Measurements from ENCODE around the gene CYLC2. TPM values are rescaled to one million over a fixed set of nuclear protein-coding genes. Genes with fewer than 3 reads are reported as not detected.

Gene CYLC2, protein sequence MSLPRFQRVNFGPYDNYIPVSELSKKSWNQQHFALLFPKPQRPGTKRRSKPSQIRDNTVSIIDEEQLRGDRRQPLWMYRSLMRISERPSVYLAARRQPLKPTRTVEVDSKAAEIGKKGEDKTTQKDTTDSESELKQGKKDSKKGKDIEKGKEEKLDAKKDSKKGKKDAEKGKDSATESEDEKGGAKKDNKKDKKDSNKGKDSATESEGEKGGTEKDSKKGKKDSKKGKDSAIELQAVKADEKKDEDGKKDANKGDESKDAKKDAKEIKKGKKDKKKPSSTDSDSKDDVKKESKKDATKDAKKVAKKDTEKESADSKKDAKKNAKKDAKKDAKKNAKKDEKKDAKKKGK
- not detected for total RNA-seq

DNA sequence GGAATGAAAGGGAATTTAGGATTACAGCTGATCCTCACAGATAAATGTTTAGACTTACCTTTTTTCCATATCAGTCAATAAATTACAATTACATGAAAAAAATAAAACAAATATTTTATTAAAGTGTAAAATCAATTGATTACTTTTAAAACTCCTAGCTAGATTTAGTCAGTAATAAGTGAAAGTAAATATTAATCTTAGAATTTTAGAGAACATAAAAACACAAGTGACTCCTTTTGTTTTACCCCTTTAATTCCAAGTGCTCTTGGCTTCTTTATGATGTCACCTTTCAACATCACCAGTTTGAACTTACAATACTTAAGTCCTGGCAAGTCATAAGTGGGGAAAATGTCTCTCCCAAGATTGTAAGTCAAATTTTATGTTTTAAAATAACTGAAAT lies at the start of gene CYLC2:
Gene CYLC2 (plus strand): TSS at position 301 of the 400 bp plus-strand sequence. CDS start 48 bp downstream, at position 349.
- DNase-seq = no peak
- intact Hi-C loops (cut with DNase I) = no loop called here

DNA sequence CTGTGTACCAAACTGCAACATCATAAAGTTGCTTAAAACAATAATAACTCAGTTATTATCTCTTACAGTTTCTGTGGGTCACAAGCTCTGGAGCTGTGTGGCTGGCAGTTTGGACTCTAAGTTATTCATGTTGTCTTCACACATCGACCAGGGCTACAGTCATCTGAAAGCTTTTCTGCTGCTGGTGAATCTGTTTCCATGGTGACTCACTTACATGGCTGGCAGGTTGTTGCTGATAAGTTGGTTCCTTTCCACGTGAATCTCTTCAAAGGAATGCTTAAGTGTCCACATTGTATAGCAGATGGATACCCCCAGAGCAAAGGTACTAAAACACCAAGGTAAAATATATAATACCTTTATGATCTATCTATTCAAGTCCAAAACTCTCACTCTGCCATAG lies 44.8 kb upstream of the CYLC2 start:
- DNase-seq = no peak
- no peaks in the 10 kb centered on the region for H3K36me3 ChIP-seq (replicated peaks in 1 of 2; ENCODE audit: insufficient read depth in 1 of 2, low read depth in 2 of 2)
- H3K27ac ChIP-seq = no peak overlapping the region

More for the DNA sequence above, at the start of gene CYLC2:
- TF ChIP-seq POLR2A (IDR thresholded peaks at IDR 0.05) = no peak
- TF ChIP-seq, protein P1, sequence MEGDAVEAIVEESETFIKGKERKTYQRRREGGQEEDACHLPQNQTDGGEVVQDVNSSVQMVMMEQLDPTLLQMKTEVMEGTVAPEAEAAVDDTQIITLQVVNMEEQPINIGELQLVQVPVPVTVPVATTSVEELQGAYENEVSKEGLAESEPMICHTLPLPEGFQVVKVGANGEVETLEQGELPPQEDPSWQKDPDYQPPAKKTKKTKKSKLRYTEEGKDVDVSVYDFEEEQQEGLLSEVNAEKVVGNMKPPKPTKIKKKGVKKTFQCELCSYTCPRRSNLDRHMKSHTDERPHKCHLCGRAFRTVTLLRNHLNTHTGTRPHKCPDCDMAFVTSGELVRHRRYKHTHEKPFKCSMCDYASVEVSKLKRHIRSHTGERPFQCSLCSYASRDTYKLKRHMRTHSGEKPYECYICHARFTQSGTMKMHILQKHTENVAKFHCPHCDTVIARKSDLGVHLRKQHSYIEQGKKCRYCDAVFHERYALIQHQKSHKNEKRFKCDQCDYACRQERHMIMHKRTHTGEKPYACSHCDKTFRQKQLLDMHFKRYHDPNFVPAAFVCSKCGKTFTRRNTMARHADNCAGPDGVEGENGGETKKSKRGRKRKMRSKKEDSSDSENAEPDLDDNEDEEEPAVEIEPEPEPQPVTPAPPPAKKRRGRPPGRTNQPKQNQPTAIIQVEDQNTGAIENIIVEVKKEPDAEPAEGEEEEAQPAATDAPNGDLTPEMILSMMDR (IDR thresholded peaks at IDR 0.05) = no peak
- Histone ChIP-seq H3K27ac (no peak within 1 kb of the TSS), H3K4me3 (no peak within 1 kb of the TSS), H3K4me1 (no peaks in the 10 kb centered on the region), H3K9me3 (no peaks in the 10 kb centered on the region), H3K27me3 (no peaks in the 10 kb centered on the region), H3K36me3 (replicated peaks in 1 of 2; ENCODE audit: insufficient read depth in 1 of 2, low read depth in 2 of 2) (no peaks in the 10 kb centered on the region)
- no peak for ATAC-seq

DNA sequence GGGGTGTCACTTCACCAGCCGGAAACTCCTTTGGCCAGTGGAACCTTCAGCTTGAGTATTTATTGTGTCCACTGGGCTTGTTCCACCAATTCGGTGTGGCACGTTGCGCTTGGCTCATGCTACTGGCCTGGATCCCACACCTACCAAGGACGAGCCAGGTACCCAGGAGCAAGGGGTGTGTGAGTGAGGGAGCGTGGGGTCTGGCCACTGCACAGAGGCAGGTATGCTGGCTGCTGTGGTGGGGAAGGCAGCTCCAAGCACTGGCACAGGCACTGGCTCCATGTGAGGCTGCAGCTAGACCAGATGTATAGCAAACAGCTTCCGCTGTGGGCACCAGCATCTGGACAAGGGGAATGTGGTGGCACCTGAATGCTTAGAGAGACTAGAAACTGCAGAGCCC lies 28.1 kb upstream of the CYLC2 start:
- DNase-seq (no peak), ATAC-seq (no peak)
- H3K27me3 ChIP-seq = no peaks in the 10 kb centered on the region
- no peaks in the 10 kb centered on the region for H3K4me1 ChIP-seq
- WGBS, 2 donors = 80 to 90% methylated on average over 6 to 7 of the region's 7 CpGs
- no peak overlapping the region for H3K4me3 ChIP-seq
- no peak for TF ChIP-seq POLR2A (IDR thresholded peaks at IDR 0.05)
- TF ChIP-seq, protein P1 (IDR thresholded peaks at IDR 0.05) = no peak
- intact Hi-C loops (cut with DNase I) = no loop called here
- no peaks in the 10 kb centered on the region for H3K36me3 ChIP-seq (replicated peaks in 1 of 2; ENCODE audit: insufficient read depth in 1 of 2, low read depth in 2 of 2)
- no peak overlapping the region for H3K27ac ChIP-seq
- H3K9me3 ChIP-seq = no peaks in the 10 kb centered on the region

More for the DNA sequence above, 44.8 kb upstream of the CYLC2 start:
- Histone ChIP-seq H3K27me3 (no peaks in the 10 kb centered on the region), H3K9me3 (no peaks in the 10 kb centered on the region), H3K4me1 (no peaks in the 10 kb centered on the region), H3K4me3 (no peak overlapping the region)
- no peak for ATAC-seq
- 25 to 48% methylated on average over 2 of the region's 2 CpGs for WGBS, 2 donors
- intact Hi-C loops (cut with DNase I) = no loop called here
- no peak for TF ChIP-seq POLR2A (IDR thresholded peaks at IDR 0.05)
- TF ChIP-seq, protein P1 (IDR thresholded peaks at IDR 0.05) = no peak

DNA sequence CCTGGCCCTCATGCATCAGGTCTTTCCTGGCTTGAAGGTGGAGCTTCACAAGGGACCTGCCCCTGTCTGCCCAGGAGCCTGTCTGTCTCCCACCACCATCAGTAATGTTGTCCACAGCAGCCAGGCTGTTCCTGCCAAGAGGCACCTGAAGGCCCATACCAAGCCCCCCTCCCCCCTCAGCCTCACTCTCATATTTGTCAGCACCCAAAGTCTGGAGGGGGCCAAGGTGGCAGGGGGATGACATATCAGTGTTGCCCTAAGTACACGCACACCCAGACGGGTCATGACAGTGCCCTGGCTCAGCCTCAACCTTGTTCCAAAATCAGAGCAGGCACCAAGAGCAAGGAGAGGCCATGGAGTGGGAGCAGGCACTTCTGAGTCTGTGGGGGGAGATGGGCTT lies 27.2 kb upstream of the CYLC2 start:
- H3K27ac ChIP-seq = no peak overlapping the region
- intact Hi-C loops (cut with DNase I) = no loop called here
- TF ChIP-seq, protein P1 (IDR thresholded peaks at IDR 0.05) = no peak
- no peak for TF ChIP-seq POLR2A (IDR thresholded peaks at IDR 0.05)
- H3K36me3 ChIP-seq (replicated peaks in 1 of 2; ENCODE audit: insufficient read depth in 1 of 2, low read depth in 2 of 2) = no peaks in the 10 kb centered on the region
- no peak for DNase-seq
- H3K4me3 ChIP-seq = no peak overlapping the region
- WGBS, 2 donors = 50 to 52% methylated on average over 2 of the region's 2 CpGs
- no peaks in the 10 kb centered on the region for H3K9me3 ChIP-seq
- H3K4me1 ChIP-seq = no peaks in the 10 kb centered on the region
- ATAC-seq = no peak
- no peaks in the 10 kb centered on the region for H3K27me3 ChIP-seq

DNA sequence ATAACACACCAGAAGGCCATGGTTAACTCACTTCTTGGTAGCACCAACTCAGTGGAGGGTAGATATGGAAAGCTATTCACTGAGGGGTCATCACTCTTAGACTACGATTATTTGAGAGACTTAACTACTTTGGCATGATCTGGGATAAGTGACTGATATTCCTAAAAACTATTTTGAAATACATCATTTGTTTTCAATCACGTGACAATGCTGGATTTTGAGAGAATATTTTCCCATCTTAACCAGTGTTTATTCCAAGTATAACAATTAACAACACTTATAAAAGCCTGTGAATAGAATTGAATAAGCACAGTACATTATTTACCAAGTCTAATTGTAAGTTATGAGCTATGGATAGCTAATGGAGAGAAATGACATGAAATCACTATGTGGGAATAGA lies 22.4 kb upstream of the CYLC2 start:
- WGBS, 2 donors = 60 to 69% methylated on average over 2 of the region's 2 CpGs
- Histone ChIP-seq H3K27ac (no peak overlapping the region), H3K9me3 (no peaks in the 10 kb centered on the region), H3K4me3 (no peak overlapping the region), H3K27me3 (no peaks in the 10 kb centered on the region), H3K36me3 (replicated peaks in 1 of 2; ENCODE audit: insufficient read depth in 1 of 2, low read depth in 2 of 2) (no peaks in the 10 kb centered on the region), H3K4me1 (no peaks in the 10 kb centered on the region)
- intact Hi-C loops (cut with DNase I) = no loop called here
- no peak for TF ChIP-seq POLR2A (IDR thresholded peaks at IDR 0.05)
- TF ChIP-seq, protein P1 (IDR thresholded peaks at IDR 0.05) = no peak
- DNase-seq (no peak), ATAC-seq (no peak)

Data from body of pancreas (tissue), 4 donors.